ENCODE data around the gene CPED1.

CPED1 gene

GRCh38 chr7:120960714-120961113 lies 27.8 kb upstream of the CPED1 start:
- H3K27ac ChIP-seq, result no peak overlapping the region
- TF ChIP-seq, protein P1, sequence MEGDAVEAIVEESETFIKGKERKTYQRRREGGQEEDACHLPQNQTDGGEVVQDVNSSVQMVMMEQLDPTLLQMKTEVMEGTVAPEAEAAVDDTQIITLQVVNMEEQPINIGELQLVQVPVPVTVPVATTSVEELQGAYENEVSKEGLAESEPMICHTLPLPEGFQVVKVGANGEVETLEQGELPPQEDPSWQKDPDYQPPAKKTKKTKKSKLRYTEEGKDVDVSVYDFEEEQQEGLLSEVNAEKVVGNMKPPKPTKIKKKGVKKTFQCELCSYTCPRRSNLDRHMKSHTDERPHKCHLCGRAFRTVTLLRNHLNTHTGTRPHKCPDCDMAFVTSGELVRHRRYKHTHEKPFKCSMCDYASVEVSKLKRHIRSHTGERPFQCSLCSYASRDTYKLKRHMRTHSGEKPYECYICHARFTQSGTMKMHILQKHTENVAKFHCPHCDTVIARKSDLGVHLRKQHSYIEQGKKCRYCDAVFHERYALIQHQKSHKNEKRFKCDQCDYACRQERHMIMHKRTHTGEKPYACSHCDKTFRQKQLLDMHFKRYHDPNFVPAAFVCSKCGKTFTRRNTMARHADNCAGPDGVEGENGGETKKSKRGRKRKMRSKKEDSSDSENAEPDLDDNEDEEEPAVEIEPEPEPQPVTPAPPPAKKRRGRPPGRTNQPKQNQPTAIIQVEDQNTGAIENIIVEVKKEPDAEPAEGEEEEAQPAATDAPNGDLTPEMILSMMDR (conservative IDR thresholded peaks at IDR 0.05), result no peak
- TF ChIP-seq ZFX (IDR thresholded peaks at IDR 0.05), result no peak

GRCh38 chr7:120961638-120962173 lies 26.8 kb upstream of the CPED1 start:
- TF ChIP-seq ZFX (IDR thresholded peaks at IDR 0.05), result no peak
- TF ChIP-seq, protein P1 (conservative IDR thresholded peaks at IDR 0.05), result no peak
- no peak overlapping the region for H3K27ac ChIP-seq

- TF ChIP-seq, protein P1 (conservative IDR thresholded peaks at IDR 0.05), result no peak
- TF ChIP-seq ZFX (IDR thresholded peaks at IDR 0.05), result no peak
Observed at GRCh38 chr7:120964088-120964487, 24.4 kb upstream of the CPED1 start.

GRCh38 chr7:120966961-120967360 lies 21.6 kb upstream of the CPED1 start:
- H3K27ac ChIP-seq, result no peak overlapping the region
- TF ChIP-seq, protein P1 (conservative IDR thresholded peaks at IDR 0.05), result no peak
- TF ChIP-seq ZFX (IDR thresholded peaks at IDR 0.05), result no peak

More at GRCh38 chr7:120964088-120964487, 24.4 kb upstream of the CPED1 start:
- H3K27ac ChIP-seq, result no peak overlapping the region

- no peak overlapping the region for H3K27ac ChIP-seq
- TF ChIP-seq ZFX (IDR thresholded peaks at IDR 0.05), result no peak
- TF ChIP-seq, protein P1 (conservative IDR thresholded peaks at IDR 0.05), result no peak
Observed at GRCh38 chr7:120973849-120974248, 14.7 kb upstream of the CPED1 start.

DNA sequence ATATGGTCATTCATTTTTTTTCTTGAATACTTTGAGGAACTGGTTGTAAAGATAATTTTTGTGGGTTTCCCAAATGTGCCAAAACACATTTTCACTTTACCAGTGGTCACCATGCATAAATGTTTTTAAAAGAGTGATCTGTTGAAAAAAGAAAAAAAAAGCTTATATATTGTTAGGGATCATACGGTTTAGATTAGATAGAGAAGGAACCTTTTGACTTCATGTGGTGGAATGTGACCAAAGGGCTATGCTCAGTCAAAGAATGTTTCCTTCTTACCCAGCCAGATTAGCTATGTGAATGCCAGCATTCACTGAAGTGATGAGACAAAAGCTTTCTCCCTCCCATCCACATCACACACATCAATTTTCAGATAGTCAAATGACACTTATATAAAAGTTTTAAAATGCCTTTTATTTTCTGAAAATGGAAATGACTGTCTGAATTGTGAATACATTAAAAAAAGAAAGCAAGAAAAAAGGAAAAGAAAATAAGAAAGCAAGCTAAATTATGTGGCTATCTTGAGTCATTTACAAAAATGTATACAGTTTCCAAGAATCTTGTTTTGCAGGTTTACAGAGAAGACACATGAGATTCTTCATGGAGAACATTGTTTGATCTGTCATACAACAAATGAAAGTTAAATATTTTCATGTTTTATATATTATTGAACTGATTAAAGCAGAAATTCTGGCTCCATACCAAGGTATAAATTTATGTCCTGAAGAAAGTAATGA lies 8.6 kb upstream of the CPED1 start:
- H3K27ac ChIP-seq, result no peak overlapping the region
- TF ChIP-seq ZFX (IDR thresholded peaks at IDR 0.05), result no peak
- TF ChIP-seq, protein P1 (conservative IDR thresholded peaks at IDR 0.05), result no peak

- H3K27ac ChIP-seq, result no peak overlapping the region
- TF ChIP-seq, protein P1 (conservative IDR thresholded peaks at IDR 0.05), result no peak
- no peak for TF ChIP-seq ZFX (IDR thresholded peaks at IDR 0.05)
Observed at GRCh38 chr7:120981117-120981516, 7.4 kb upstream of the CPED1 start.

Measured in C4-2B (cell line).